ENCODE measurements around the gene ACSF2. TPM values are rescaled to one million over a fixed set of nuclear protein-coding genes. Genes with fewer than 3 reads are reported as not detected.

ACSF2 gene
- total RNA-seq, 4 donors from 2014 or later: 20.5 to 69.3 (median 31.9) TPM

- DNase-seq (ENCODE audit: low spot score in 2 of 2): no peak
- 83 to 90% methylated on average over 8 of the region's 9 CpGs for WGBS, 2 donors
These were observed 76.4 kb downstream of the ACSF2 start for GRCh38 chr17:50502301-50502990.

GRCh38 chr17:50505591-50506130, 79.6 kb downstream of the ACSF2 start:
- no peak for DNase-seq (ENCODE audit: low spot score in 2 of 2)
- 73 to 78% methylated on average over 7 of the region's 7 CpGs for WGBS, 2 donors
- peak overlapping the region in 1 of 4 donors; percentile 28 for H3K27ac ChIP-seq
- no peaks in the 10 kb centered on the region for H3K36me3 ChIP-seq
- peaks cover 0 to 19% (median 8%) of the 10 kb centered on the region in 4 donors for H3K4me1 ChIP-seq
- no peak for TF ChIP-seq CTCF (IDR thresholded peaks at IDR 0.05)
- TF ChIP-seq EP300 (IDR thresholded peaks at IDR 0.05): no peak
- no peak for TF ChIP-seq POLR2A (IDR thresholded peaks at IDR 0.05)
- H3K9me3 ChIP-seq: no peaks in the 10 kb centered on the region
- no peak overlapping the region for H3K4me3 ChIP-seq
- H3K27me3 ChIP-seq: no peaks in the 10 kb centered on the region

More at GRCh38 chr17:50502301-50502990, 76.4 kb downstream of the ACSF2 start:
- Histone ChIP-seq H3K4me1 (no peaks in the 10 kb centered on the region), H3K4me3 (no peak overlapping the region), H3K27me3 (no peaks in the 10 kb centered on the region), H3K9me3 (no peaks in the 10 kb centered on the region), H3K36me3 (no peaks in the 10 kb centered on the region), H3K27ac (no peak overlapping the region)
- TF ChIP-seq CTCF (IDR thresholded peaks at IDR 0.05) (no peak), EP300 (IDR thresholded peaks at IDR 0.05) (no peak), POLR2A (IDR thresholded peaks at IDR 0.05) (no peak)

GRCh38 chr17:50506298-50506697, 80.3 kb downstream of the ACSF2 start:
- Histone ChIP-seq H3K9me3 (no peaks in the 10 kb centered on the region), H3K27me3 (no peaks in the 10 kb centered on the region), H3K27ac (no peak overlapping the region), H3K36me3 (no peaks in the 10 kb centered on the region), H3K4me3 (no peak overlapping the region), H3K4me1 (peaks cover 0 to 25% (median 8%) of the 10 kb centered on the region in 4 donors)
- TF ChIP-seq CTCF (IDR thresholded peaks at IDR 0.05) (no peak), POLR2A (IDR thresholded peaks at IDR 0.05) (no peak), EP300 (IDR thresholded peaks at IDR 0.05) (no peak)
- no peak for DNase-seq (ENCODE audit: low spot score in 2 of 2)
- WGBS, 2 donors: 77 to 80% methylated on average over 7 of the region's 7 CpGs

- Histone ChIP-seq H3K4me3 (peak within 1 kb of the TSS; percentile 53 to 81 (median 63)), H3K27ac (peak within 1 kb of the TSS; percentile 78 to 93 (median 84)), H3K36me3 (no peaks in the 10 kb centered on the region), H3K9me3 (no peaks in the 10 kb centered on the region), H3K4me1 (peaks cover 0 to 30% (median 8%) of the 10 kb centered on the region in 4 donors), H3K27me3 (no peaks in the 10 kb centered on the region)
- 7% methylated on average over 41 to 47 of the region's 66 CpGs for WGBS, 2 donors
- TF ChIP-seq EP300 (IDR thresholded peaks at IDR 0.05) (peak in 1 of 2 donors; percentile 46), POLR2A (IDR thresholded peaks at IDR 0.05) (peak in 1 of 2 donors; percentile 53), CTCF (IDR thresholded peaks at IDR 0.05) (peak in 2 of 5 experiments; percentile 15 to 42)
- peak; percentile 68 to 77 for DNase-seq (ENCODE audit: low spot score in 2 of 2)
These were observed 82.0 kb downstream of the ACSF2 start, which contains the start of gene MYCBPAP for GRCh38 chr17:50507871-50508572. Gene MYCBPAP, plus strand, starts transcription at chr17:50508439. Its CDS starts 236 bp downstream, at chr17:50508675.

All from tibial nerve (tissue), 4 donors.